Stimulated activated CD4-positive, alpha-beta T cell treated with anti-CD3 and anti-CD28 coated beads, Interleukin-1b, Interleukin-23, amount 100 ng/mL, for 24 hours (primary cell): ENCODE results near the gene ZNF428.
"Not testable (repeated sequence)": the region's sequence is repeated elsewhere in the genome, so short reads cannot be mapped to it uniquely, and the experiment has no call there.

Experiments used
- DNase-seq, 4 experiments: peaks; one replicate each; pipeline ENCODE4 v3.0.0-alpha.2; 2020; ENCODE audit warnings: low read depth in 4 of 4, low spot score in 1 of 4

Gene ZNF428

GRCh38 chr19:43620061-43621001 lies 902 bp upstream of the ZNF428 start:
- DNase-seq = peak in 2 of 4 experiments; percentile 75 to 82

GRCh38 chr19:43618921-43619261 lies 538 bp downstream of the ZNF428 start:
- peak in 1 of 4 experiments; percentile 52 for DNase-seq

- no peak for DNase-seq
These were observed 2.5 kb downstream of the ZNF428 start for GRCh38 chr19:43616954-43617353.

- no peak for DNase-seq
These were observed 3.1 kb downstream of the ZNF428 start for GRCh38 chr19:43616306-43616705.

- DNase-seq = no peak
These were observed 7.1 kb downstream of the ZNF428 start for GRCh38 chr19:43612374-43612773.

- no peak for DNase-seq
These were observed 7.6 kb downstream of the ZNF428 start, which contains the start of gene SRRM5 for GRCh38 chr19:43611788-43612187. SRRM5 (plus strand) TSS chr19:43612088; CDS start chr19:43612122, 34 bp downstream.

- no peak for DNase-seq
These were observed 8.9 kb downstream of the ZNF428 start for GRCh38 chr19:43610493-43610892.

- DNase-seq = no peak
These were observed 9.6 kb downstream of the ZNF428 start for GRCh38 chr19:43609872-43610271.

GRCh38 chr19:43607238-43608205 lies 11.9 kb downstream of the ZNF428 start:
- no peak for DNase-seq

GRCh38 chr19:43606569-43607229 lies 12.7 kb downstream of the ZNF428 start:
- no peak for DNase-seq

- DNase-seq = no peak
These were observed 13.4 kb downstream of the ZNF428 start for GRCh38 chr19:43605875-43606568.

- DNase-seq = not testable (repeated sequence)
These were observed 19.1 kb downstream of the ZNF428 start for GRCh38 chr19:43600326-43600725.

- no peak for DNase-seq
These were observed 19.7 kb downstream of the ZNF428 start for GRCh38 chr19:43599635-43600295.

GRCh38 chr19:43598445-43599240 lies 20.8 kb downstream of the ZNF428 start:
- no peak for DNase-seq

GRCh38 chr19:43597876-43598275 lies 21.6 kb downstream of the ZNF428 start:
- DNase-seq = no peak

- DNase-seq = no peak
These were observed 22.5 kb downstream of the ZNF428 start for GRCh38 chr19:43596842-43597461.

GRCh38 chr19:43595999-43596841 lies 23.2 kb downstream of the ZNF428 start, which contains the start of the genes IRGQ and ZNF576:
IRGQ (minus strand) TSS chr19:43596134; CDS start chr19:43595338, 796 bp downstream.
ZNF576 (plus strand) TSS chr19:43596595; CDS start chr19:43597109, 514 bp downstream.
- DNase-seq = peak; percentile 100

- no peak for DNase-seq
These were observed 23.8 kb downstream of the ZNF428 start for GRCh38 chr19:43595605-43595998.
